ENCODE measurements around the gene SCTR. TPM values are rescaled to one million over a fixed set of nuclear protein-coding genes. Genes with fewer than 3 reads are reported as not detected.

Gene SCTR
- total RNA-seq, 1 experiment from 2014 or later: not detected

DNA sequence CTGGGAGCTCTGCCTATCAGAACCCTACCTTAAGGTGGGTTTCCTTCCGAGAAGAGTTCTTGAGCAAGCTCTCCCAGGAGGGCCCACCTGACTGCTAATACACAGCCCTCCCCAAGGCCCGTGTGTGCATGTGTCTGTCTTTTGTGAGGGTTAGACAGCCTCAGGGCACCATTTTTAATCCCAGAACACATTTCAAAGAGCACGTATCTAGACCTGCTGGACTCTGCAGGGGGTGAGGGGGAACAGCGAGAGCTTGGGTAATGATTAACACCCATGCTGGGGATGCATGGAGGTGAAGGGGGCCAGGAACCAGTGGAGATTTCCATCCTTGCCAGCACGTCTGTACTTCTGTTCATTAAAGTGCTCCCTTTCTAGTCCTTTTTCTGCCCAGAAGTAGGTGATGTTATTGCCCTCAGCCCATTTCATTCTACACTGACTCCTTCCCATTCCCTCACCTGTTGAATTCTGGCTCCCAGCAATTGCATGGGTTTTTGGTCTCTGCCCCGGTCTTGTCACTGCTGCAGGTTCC lies 86.1 kb downstream of the SCTR start:
- DNase-seq (ENCODE audit: low read depth, low spot score) (no peak), ATAC-seq (no peak)
- intact Hi-C loops (cut with micrococcal nuclease; ENCODE audit: unreplicated experiment) (no loop called here), in situ Hi-C loops (cut with HindIII; ENCODE audit: low pct_unique_long_range_greater_than_20kb, low sequenced_read_pairs) (no loop called here)
- POLR2A ChIA-PET: no interaction called here
- Histone ChIP-seq H3K27ac (ENCODE audit: low read length) (no peak overlapping the region), H3K4me1 (ENCODE audit: control insufficient read depth, insufficient read depth, low read length) (no peaks in the 10 kb centered on the region), H3K9me3 (ENCODE audit: control insufficient read depth, insufficient read depth, low read depth, low read length) (no peaks in the 10 kb centered on the region), H3K4me3 (ENCODE audit: low read depth in 2 of 2, low read length in 2 of 2) (no peak overlapping the region), H3K27me3 (ENCODE audit: control insufficient read depth, insufficient read depth, low read length) (no peaks in the 10 kb centered on the region), H3K36me3 (ENCODE audit: control insufficient read depth, insufficient read depth, low read length) (no peaks in the 10 kb centered on the region)
- TF ChIP-seq REST (IDR thresholded peaks at IDR 0.05; ENCODE audit: insufficient read depth in 1 of 2, low read depth in 2 of 2, low read length in 1 of 2) (no peak), POLR2AphosphoS5 (IDR thresholded peaks at IDR 0.05; ENCODE audit: low read depth, low read length) (no peak), TCF7L2 (IDR thresholded peaks at IDR 0.05; ENCODE audit: low read depth, low read length) (no peak), SIN3A (IDR thresholded peaks at IDR 0.05; ENCODE audit: borderline replicate concordance, insufficient read depth, low read depth, low read length) (no peak)
- TF ChIP-seq, protein P1, sequence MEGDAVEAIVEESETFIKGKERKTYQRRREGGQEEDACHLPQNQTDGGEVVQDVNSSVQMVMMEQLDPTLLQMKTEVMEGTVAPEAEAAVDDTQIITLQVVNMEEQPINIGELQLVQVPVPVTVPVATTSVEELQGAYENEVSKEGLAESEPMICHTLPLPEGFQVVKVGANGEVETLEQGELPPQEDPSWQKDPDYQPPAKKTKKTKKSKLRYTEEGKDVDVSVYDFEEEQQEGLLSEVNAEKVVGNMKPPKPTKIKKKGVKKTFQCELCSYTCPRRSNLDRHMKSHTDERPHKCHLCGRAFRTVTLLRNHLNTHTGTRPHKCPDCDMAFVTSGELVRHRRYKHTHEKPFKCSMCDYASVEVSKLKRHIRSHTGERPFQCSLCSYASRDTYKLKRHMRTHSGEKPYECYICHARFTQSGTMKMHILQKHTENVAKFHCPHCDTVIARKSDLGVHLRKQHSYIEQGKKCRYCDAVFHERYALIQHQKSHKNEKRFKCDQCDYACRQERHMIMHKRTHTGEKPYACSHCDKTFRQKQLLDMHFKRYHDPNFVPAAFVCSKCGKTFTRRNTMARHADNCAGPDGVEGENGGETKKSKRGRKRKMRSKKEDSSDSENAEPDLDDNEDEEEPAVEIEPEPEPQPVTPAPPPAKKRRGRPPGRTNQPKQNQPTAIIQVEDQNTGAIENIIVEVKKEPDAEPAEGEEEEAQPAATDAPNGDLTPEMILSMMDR (IDR thresholded peaks at IDR 0.05): no peak
- CTCF ChIA-PET: no interaction called here
- no TSS peak for BruUV-seq (replicated peaks)

DNA sequence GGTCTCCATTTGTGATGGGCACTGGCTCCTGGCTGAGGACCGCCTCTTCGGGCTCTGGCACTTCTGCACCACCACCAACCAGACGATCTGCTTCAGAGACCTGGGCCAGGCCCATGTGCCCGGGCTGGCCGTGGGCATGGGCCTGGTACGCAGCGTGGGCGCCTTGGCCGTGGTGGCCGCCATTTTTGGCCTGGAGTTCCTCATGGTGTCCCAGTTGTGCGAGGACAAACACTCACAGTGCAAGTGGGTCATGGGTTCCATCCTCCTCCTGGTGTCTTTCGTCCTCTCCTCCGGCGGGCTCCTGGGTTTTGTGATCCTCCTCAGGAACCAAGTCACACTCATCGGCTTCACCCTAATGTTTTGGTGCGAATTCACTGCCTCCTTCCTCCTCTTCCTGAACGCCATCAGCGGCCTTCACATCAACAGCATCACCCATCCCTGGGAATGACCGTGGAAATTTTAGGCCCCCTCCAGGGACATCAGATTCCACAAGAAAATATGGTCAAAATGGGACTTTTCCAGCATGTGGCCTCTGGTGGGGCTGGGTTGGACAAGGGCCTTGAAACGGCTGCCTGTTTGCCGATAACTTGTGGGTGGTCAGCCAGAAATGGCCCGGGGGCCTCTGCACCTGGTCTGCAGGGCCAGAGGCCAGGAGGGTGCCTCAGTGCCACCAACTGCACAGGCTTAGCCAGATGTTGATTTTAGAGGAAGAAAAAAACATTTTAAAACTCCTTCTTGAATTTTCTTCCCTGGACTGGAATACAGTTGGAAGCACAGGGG lies 87.1 kb downstream of the SCTR start:
- Histone ChIP-seq H3K27me3 (ENCODE audit: control insufficient read depth, insufficient read depth, low read length) (no peaks in the 10 kb centered on the region; the same call in 1 of the 2 replicates), H3K4me1 (ENCODE audit: control insufficient read depth, insufficient read depth, low read length) (no peaks in the 10 kb centered on the region; the same call in 1 of the 2 replicates), H3K36me3 (ENCODE audit: control insufficient read depth, insufficient read depth, low read length) (no peaks in the 10 kb centered on the region), H3K9me3 (ENCODE audit: control insufficient read depth, insufficient read depth, low read depth, low read length) (no peaks in the 10 kb centered on the region), H3K4me3 (ENCODE audit: low read depth in 2 of 2, low read length in 2 of 2) (no peak overlapping the region), H3K27ac (ENCODE audit: low read length) (no peak overlapping the region)
- intact Hi-C loops (cut with micrococcal nuclease; ENCODE audit: unreplicated experiment): no loop called here
- TF ChIP-seq REST (IDR thresholded peaks at IDR 0.05; ENCODE audit: insufficient read depth in 1 of 2, low read depth in 2 of 2, low read length in 1 of 2): no peak
- ChIA-PET POLR2A (no interaction called here), CTCF (no interaction called here)
- DNase-seq (ENCODE audit: low read depth, low spot score): no peak
- no peak for ATAC-seq
- in situ Hi-C loops (cut with HindIII; ENCODE audit: low pct_unique_long_range_greater_than_20kb, low sequenced_read_pairs): no loop called here
- no TSS peak for BruUV-seq (replicated peaks)

Data from Panc1 (cell line).